HepG2 (cell line): Measurements from ENCODE around the gene SYNGAP1.
A peak's percentile ranks its signal among the peaks of the same experiment; 100 is the strongest.

Experiments used
- FOXA1 ChIP-seq, 2 experiments: fragments of 450-650 bp in 1 of 2; sonication (generic) in 1 of 2; formaldehyde crosslinking in 1 of 2; IDR thresholded peaks; 2 replicates each; pipeline versions ENCODE4 v1.4.0 to v1.6.1; 2016 to 2020; ENCODE audit warnings: missing genetic modification reagents in 1 of 2
- POLR2A ChIP-seq, 2 experiments: IDR thresholded peaks; 2 replicates each; pipeline ENCODE4 v1.6.1; 2011; ENCODE audit warnings: low read depth in 2 of 2, low read length in 2 of 2, mild to moderate bottlenecking in 1 of 2, moderate library complexity in 1 of 2; ENCODE audit not compliant: insufficient read depth in 1 of 2
- RFX5 ChIP-seq: IDR thresholded peaks from 2 replicates; pipeline ENCODE4 v1.6.1; 2011; ENCODE audit warnings: low read depth, low read length, improper control_type of control experiment
- SIN3B ChIP-seq: fragments of 150-350 bp; IDR thresholded peaks from 2 replicates; pipeline ENCODE4 v1.6.1; 2014; ENCODE audit warnings: low read length
- TAF1 ChIP-seq: sonication (generic); formaldehyde crosslinking; IDR thresholded peaks from 2 replicates; pipeline ENCODE4 v1.4.0; 2020; ENCODE audit warnings: missing genetic modification reagents
- ZFP36L1 ChIP-seq: sonication (generic); formaldehyde crosslinking; IDR thresholded peaks from 2 replicates; pipeline ENCODE4 v1.8.0; 2022; ENCODE audit warnings: mild to moderate bottlenecking, missing genetic modification reagents, moderate library complexity
- ZNF3 ChIP-seq: IDR thresholded peaks from 2 replicates; pipeline ENCODE4 v1.7.0; 2017; ENCODE audit warnings: inconsistent platforms
- ZNF431 ChIP-seq: sonication (generic); formaldehyde crosslinking; IDR thresholded peaks from 2 replicates; pipeline ENCODE4 v1.9.0; 2022; ENCODE audit warnings: missing genetic modification reagents, low read depth, mild to moderate bottlenecking, borderline replicate concordance
- TF ChIP-seq, protein P1 (sequence below): sonication (generic); formaldehyde crosslinking; IDR thresholded peaks from 2 replicates; pipeline ENCODE4 v1.5.0; 2020; ENCODE audit warnings: missing genetic modification reagents
- TF ChIP-seq, protein P2 (sequence below): sonication (generic); formaldehyde crosslinking; IDR thresholded peaks from 2 replicates; pipeline ENCODE4 v1.5.1; 2020; ENCODE audit warnings: mild to moderate bottlenecking, missing genetic modification reagents, borderline replicate concordance
- TF ChIP-seq, protein P3 (sequence below): sonication (generic); formaldehyde crosslinking; IDR thresholded peaks from 2 replicates; pipeline ENCODE4 v1.5.0; 2020; ENCODE audit warnings: mild to moderate bottlenecking, missing genetic modification reagents, moderate library complexity

DNA sequence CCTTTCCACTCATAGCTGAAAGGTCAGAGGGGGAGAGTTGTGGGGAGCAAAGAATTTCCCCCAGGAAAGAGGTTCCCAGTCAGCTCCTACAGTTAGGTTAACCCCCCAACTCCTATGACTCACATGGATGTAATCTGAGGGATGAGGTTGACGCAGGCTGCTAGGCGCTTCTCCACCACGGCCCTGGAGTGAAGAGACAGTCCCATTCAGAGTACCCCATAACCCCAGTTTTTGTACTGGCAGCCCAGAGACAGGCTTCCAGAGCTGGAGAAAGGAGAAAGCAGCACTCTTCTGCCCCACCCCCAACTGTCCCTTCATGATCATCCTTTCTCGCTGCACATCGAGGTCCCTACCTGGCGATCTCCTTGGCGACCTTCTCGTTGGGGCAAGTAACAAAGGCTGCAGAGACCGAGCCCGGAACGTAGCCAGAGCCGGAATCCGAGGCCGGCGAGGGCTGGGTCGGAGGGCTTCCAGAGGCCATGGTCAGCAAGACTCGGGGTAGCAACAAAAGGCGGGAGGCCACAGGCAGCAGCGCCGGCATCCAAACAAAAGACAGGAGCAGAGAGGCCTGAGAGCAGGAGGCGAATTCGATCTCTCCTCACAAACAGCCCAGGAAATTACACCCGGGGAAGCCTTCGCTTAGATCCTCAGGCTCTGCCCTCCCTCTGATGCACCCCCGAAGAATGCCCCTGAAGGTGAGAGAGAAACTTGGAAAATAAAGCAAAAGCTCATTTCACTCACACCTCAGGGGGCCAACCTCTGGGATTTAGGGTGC is 2.5 kb upstream of the SYNGAP1 start:
- TF ChIP-seq, protein P1, sequence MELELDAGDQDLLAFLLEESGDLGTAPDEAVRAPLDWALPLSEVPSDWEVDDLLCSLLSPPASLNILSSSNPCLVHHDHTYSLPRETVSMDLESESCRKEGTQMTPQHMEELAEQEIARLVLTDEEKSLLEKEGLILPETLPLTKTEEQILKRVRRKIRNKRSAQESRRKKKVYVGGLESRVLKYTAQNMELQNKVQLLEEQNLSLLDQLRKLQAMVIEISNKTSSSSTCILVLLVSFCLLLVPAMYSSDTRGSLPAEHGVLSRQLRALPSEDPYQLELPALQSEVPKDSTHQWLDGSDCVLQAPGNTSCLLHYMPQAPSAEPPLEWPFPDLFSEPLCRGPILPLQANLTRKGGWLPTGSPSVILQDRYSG: no peak
- no peak for TF ChIP-seq RFX5
- TF ChIP-seq FOXA1 (IDR thresholded peaks at IDR 0.05): no peak
- TF ChIP-seq FOXA1 (CRISPR knock-in tag; IDR thresholded peaks at IDR 0.05): no peak
- TF ChIP-seq ZNF3: no peak
- TF ChIP-seq POLR2A (IDR thresholded peaks at IDR 0.05; ENCODE audit: insufficient read depth in 1 of 2, low read depth in 2 of 2, low read length in 2 of 2): no peak; a peak in 1 of 4 replicates
- TF ChIP-seq, protein P2, sequence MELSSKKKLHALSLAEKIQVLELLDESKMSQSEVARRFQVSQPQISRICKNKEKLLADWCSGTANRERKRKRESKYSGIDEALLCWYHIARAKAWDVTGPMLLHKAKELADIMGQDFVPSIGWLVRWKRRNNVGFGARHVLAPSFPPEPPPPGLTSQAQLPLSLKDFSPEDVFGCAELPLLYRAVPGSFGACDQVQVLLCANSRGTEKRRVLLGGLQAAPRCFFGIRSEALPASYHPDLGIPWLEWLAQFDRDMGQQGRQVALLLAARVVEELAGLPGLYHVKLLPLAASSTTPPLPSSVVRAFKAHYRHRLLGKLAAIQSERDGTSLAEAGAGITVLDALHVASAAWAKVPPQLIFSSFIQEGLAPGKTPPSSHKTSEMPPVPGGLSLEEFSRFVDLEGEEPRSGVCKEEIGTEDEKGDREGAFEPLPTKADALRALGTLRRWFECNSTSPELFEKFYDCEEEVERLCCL (CRISPR knock-in tag): no peak
- peak; percentile 7; the same call in 1 of the 2 replicates for TF ChIP-seq TAF1 (CRISPR knock-in tag)
- TF ChIP-seq SIN3B: no peak; the same call in 1 of the 2 replicates
- TF ChIP-seq ZFP36L1 (CRISPR knock-in tag): no peak
- no peak for TF ChIP-seq ZNF431 (CRISPR knock-in tag)
- TF ChIP-seq, protein P3, sequence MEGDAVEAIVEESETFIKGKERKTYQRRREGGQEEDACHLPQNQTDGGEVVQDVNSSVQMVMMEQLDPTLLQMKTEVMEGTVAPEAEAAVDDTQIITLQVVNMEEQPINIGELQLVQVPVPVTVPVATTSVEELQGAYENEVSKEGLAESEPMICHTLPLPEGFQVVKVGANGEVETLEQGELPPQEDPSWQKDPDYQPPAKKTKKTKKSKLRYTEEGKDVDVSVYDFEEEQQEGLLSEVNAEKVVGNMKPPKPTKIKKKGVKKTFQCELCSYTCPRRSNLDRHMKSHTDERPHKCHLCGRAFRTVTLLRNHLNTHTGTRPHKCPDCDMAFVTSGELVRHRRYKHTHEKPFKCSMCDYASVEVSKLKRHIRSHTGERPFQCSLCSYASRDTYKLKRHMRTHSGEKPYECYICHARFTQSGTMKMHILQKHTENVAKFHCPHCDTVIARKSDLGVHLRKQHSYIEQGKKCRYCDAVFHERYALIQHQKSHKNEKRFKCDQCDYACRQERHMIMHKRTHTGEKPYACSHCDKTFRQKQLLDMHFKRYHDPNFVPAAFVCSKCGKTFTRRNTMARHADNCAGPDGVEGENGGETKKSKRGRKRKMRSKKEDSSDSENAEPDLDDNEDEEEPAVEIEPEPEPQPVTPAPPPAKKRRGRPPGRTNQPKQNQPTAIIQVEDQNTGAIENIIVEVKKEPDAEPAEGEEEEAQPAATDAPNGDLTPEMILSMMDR (CRISPR knock-in tag): no peak
